Uterus (tissue), 4 donors: ENCODE data around the gene ZNF827. TPM values are rescaled to one million over a fixed set of nuclear protein-coding genes. Genes with fewer than 3 reads are reported as not detected.

ENCODE experiments used
- DNase-seq, 2 donors: peaks; one replicate each; pipeline ENCODE4 v3.0.0-alpha.2; 2019 to 2020
- H3K27ac ChIP-seq, 2 donors: fragments of 200-600 bp; sonication (generic); 1 replicate in 1 of 2; 2 replicates in 1 of 2; pipeline ENCODE4 v1.5.1; 2016 to 2018
- H3K27me3 ChIP-seq, 2 donors: fragments of 200-600 bp; sonication (generic); one replicate each; pipeline ENCODE4 v1.5.1; 2018 to 2019; ENCODE audit warnings: control low read depth in 1 of 2
- H3K36me3 ChIP-seq, 2 donors: fragments of 200-600 bp; sonication (generic); one replicate each; pipeline ENCODE4 v1.5.1; 2019; ENCODE audit warnings: control low read depth in 1 of 2
- H3K4me1 ChIP-seq, 2 donors: fragments of 200-600 bp; sonication (generic); one replicate each; pipeline ENCODE4 v1.5.1; 2018 to 2019; ENCODE audit warnings: control low read depth in 1 of 2
- H3K4me3 ChIP-seq, 2 donors: fragments of 200-600 bp; sonication (generic); 1 replicate in 1 of 2; 2 replicates in 1 of 2; pipeline ENCODE4 v1.5.1; 2018 to 2019; ENCODE audit warnings: mild to moderate bottlenecking in 1 of 2
- H3K9me3 ChIP-seq, 2 donors: fragments of 200-600 bp; sonication (generic); one replicate each; pipeline ENCODE4 v1.5.1; 2019; ENCODE audit warnings: control low read depth in 1 of 2
- POLR2A ChIP-seq, 2 donors: fragments of 450-650 bp; IDR thresholded peaks; one replicate each; pipeline ENCODE4 v1.6.1; 2016; ENCODE audit warnings: antibody characterized with exemption in 2 of 2, mild to moderate bottlenecking in 1 of 2, moderate library complexity in 1 of 2
- intact Hi-C: fragments of 100-400 bp; cut with DNase I; formaldehyde crosslinking; loops from one replicate; pipeline ENCODE4 v1.15.1; 2023; ENCODE audit warnings: low total_unique reads
- total RNA-seq, 4 donors: library from RNA; depleted of rRNA in 3 of 4; stranded (reverse); fragments of >200 nt in 3 of 4; gene quantifications; one replicate each; pipeline versions ENCODE4 v1.1.0 to v1.2.4, GENCODE V29; 2014 to 2023
- TF ChIP-seq, protein P1 (sequence below), 4 experiments: fragments of 200-600 bp in 2 of 4; fragments of 450-650 bp in 2 of 4; sonication (generic) in 2 of 4; IDR thresholded peaks; one replicate each; pipeline ENCODE4 v1.5.1; 2016 to 2019; ENCODE audit warnings: antibody characterized with exemption in 4 of 4, mild to moderate bottlenecking in 2 of 4, moderate library complexity in 1 of 4
- donor health status: DM: yes; HTN: yes; CAD: no.

ZNF827 gene
- total RNA-seq, 4 donors from 2014 or later, result 2.9 to 33.1 (median 14.2) TPM

DNA sequence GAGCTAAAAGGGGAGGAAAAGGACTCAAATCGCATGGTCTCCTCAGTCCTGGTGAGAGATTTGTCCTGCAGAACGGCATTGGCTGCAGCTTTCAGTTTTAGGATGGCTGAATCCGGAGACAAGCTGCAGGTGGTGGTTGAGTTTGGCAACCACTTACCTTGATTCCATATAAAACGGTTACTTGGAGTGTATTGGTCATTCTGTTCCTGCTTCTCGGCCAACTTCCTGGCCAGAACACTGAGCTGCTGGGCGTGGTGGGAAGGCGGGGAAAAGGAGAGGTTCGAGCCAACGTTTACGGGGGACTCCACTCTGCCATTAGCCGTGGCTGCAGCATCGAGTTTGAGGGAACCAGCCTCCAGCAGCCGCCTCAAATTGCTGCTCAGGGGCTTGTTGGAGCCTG is 36.1 kb downstream of the ZNF827 start:
- no peak for TF ChIP-seq POLR2A (IDR thresholded peaks at IDR 0.05)
- TF ChIP-seq, protein P1, sequence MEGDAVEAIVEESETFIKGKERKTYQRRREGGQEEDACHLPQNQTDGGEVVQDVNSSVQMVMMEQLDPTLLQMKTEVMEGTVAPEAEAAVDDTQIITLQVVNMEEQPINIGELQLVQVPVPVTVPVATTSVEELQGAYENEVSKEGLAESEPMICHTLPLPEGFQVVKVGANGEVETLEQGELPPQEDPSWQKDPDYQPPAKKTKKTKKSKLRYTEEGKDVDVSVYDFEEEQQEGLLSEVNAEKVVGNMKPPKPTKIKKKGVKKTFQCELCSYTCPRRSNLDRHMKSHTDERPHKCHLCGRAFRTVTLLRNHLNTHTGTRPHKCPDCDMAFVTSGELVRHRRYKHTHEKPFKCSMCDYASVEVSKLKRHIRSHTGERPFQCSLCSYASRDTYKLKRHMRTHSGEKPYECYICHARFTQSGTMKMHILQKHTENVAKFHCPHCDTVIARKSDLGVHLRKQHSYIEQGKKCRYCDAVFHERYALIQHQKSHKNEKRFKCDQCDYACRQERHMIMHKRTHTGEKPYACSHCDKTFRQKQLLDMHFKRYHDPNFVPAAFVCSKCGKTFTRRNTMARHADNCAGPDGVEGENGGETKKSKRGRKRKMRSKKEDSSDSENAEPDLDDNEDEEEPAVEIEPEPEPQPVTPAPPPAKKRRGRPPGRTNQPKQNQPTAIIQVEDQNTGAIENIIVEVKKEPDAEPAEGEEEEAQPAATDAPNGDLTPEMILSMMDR (IDR thresholded peaks at IDR 0.05), result no peak
- DNase-seq, result no peak
- Histone ChIP-seq H3K4me3 (no peak overlapping the region), H3K9me3 (no peaks in the 10 kb centered on the region), H3K4me1 (no peaks in the 10 kb centered on the region), H3K27me3 (no peaks in the 10 kb centered on the region), H3K36me3 (no peaks in the 10 kb centered on the region), H3K27ac (no peak overlapping the region)
- intact Hi-C loops, result no loop called here

DNA sequence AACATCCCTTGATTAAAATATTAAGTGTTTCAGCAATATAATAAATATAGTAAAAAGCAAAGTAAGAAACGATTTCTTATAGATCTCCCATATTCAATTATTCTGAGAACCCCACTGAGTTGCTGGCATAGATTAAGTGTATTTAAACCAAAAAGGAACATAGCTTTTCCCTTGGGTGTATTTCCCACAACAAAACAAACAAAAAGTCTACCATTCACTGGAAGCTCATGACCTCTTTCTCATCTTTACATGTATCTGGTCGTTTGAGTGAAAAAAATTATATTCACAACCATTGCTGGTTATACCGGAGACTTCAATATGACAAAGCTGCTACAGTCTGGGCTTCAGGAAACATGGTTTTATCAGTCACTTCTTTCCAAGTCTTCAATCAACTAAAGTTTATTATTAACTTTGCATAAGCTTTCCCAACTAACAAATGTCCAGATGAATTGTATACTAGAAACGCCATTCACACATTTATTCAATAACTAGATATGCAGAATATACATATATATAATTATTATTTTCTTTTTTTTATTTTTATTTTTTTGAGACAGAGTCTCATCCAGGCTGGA is 38.6 kb downstream of the ZNF827 start:
- H3K27ac ChIP-seq, result no peak overlapping the region
- H3K4me3 ChIP-seq, result no peak overlapping the region
- DNase-seq, result no peak
- H3K36me3 ChIP-seq, result no peaks in the 10 kb centered on the region
- no peaks in the 10 kb centered on the region for H3K27me3 ChIP-seq
- H3K9me3 ChIP-seq, result no peaks in the 10 kb centered on the region
- TF ChIP-seq, protein P1 (IDR thresholded peaks at IDR 0.05), result no peak
- TF ChIP-seq POLR2A (IDR thresholded peaks at IDR 0.05), result no peak
- H3K4me1 ChIP-seq, result no peaks in the 10 kb centered on the region
- intact Hi-C loops, result no loop called here

DNA sequence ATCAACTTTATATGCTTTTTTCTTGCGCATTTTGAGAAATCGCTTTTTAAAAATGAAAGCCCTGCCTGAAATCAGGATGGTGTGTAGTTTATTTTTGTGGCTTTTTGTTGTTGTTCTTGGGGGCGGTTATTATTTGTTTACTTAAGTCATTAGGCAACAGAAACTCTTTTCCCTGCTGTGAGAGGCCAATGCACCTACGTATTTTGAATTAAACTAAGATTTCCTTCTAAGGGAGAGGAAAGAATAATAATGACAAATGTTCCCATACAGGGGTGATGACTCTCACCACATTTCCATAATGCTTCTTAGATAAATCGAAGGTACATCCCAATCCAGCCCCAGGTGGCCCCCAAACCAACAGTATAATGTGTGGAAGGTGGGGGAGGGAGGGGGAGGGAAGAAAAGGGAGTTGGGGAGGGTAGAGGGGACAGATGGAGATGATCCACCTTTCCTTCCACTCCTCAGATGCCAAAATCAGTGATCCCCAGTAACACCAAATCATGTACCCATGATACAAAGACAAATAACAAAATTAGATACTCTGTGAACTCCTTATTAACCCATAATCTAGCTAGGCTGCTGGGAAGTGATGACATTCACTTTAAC is 39.6 kb downstream of the ZNF827 start:
- TF ChIP-seq POLR2A (IDR thresholded peaks at IDR 0.05), result no peak
- TF ChIP-seq, protein P1 (IDR thresholded peaks at IDR 0.05), result no peak
- no peaks in the 10 kb centered on the region for H3K36me3 ChIP-seq
- no peak for DNase-seq
- H3K27me3 ChIP-seq, result no peaks in the 10 kb centered on the region
- no peak overlapping the region for H3K27ac ChIP-seq
- no peaks in the 10 kb centered on the region for H3K9me3 ChIP-seq
- H3K4me3 ChIP-seq, result no peak overlapping the region
- intact Hi-C loops, result no loop called here
- no peaks in the 10 kb centered on the region for H3K4me1 ChIP-seq

DNA sequence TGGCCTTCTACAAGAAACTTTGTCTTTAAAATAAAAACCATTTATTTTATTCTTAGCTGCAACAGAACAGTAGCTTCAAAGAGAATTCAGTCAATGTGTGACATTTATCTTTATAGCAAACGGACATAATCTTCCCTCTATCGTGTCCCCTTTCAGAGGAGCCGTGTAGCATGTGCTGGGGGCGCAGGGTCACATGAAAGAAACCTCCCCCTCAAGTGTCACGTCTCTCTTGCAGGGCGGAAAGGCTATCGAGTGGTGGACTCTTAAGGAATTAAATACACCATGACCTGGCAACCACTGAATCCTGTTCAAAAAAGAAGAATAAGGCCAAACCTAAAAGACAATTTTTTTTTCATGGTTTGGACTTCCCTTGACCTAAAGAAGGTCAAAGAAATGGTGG is 40.2 kb downstream of the ZNF827 start:
- no peak overlapping the region for H3K27ac ChIP-seq
- H3K9me3 ChIP-seq, result no peaks in the 10 kb centered on the region
- H3K27me3 ChIP-seq, result no peaks in the 10 kb centered on the region
- H3K4me3 ChIP-seq, result no peak overlapping the region
- DNase-seq, result no peak
- TF ChIP-seq POLR2A (IDR thresholded peaks at IDR 0.05), result no peak
- TF ChIP-seq, protein P1 (IDR thresholded peaks at IDR 0.05), result no peak
- H3K36me3 ChIP-seq, result no peaks in the 10 kb centered on the region
- no peaks in the 10 kb centered on the region for H3K4me1 ChIP-seq
- intact Hi-C loops, result no loop called here

DNA sequence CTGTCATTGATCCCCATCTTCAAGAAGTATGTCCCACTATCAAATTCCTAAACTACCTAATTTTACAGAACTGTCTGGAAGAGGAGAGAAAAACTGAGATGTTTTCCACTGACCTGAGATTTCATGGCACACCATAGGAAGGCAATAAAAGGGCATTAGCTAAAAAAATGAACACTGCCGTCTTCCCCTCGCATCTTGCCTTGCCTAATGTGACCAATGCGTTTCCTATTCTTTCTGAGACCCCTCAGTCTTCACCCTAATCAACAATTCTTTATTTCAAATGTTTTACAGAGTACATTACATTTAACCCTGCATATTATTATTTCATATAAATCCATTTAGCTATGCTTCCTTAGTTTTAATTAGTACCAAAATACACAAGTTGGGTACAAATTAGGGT is 43.6 kb downstream of the ZNF827 start:
- no peak overlapping the region for H3K4me3 ChIP-seq
- no peak overlapping the region for H3K27ac ChIP-seq
- H3K9me3 ChIP-seq, result no peaks in the 10 kb centered on the region
- intact Hi-C loops, result no loop called here
- H3K27me3 ChIP-seq, result no peaks in the 10 kb centered on the region
- DNase-seq, result no peak
- TF ChIP-seq, protein P1 (IDR thresholded peaks at IDR 0.05), result no peak
- TF ChIP-seq POLR2A (IDR thresholded peaks at IDR 0.05), result no peak
- no peaks in the 10 kb centered on the region for H3K36me3 ChIP-seq
- no peaks in the 10 kb centered on the region for H3K4me1 ChIP-seq
